GM13977 (cell line): ENCODE data around the gene TMEM178A.

Source experiments
- DNase-seq: peaks from one replicate; pipeline ENCODE4 v3.0.0; 2012; ENCODE audit warnings: low spot score
- CTCF ChIP-seq: IDR thresholded peaks from 2 replicates; pipeline ENCODE4 v1.5.1; 2012; ENCODE audit warnings: mild to moderate bottlenecking, control low read depth; ENCODE audit not compliant: insufficient read depth; ENCODE audit errors: extremely low read depth, missing control alignments
- in situ Hi-C: fragments of 300-500 bp; cut with MboI; formaldehyde crosslinking; loops from one replicate; pipeline ENCODE4 v1.12.0; 2022; ENCODE audit warnings: low sequenced_read_pairs, low pct_unique_long_range_greater_than_20kb, mixed read lengths, inconsistent platforms; ENCODE audit not compliant: unreplicated experiment

Gene TMEM178A

GRCh38 chr2:39665811-39666490 is at the start of gene TMEM178A:
Gene TMEM178A, plus strand, starts transcription at chr2:39665917. Its CDS starts 58 bp downstream, at chr2:39665975.
- no peak for TF ChIP-seq CTCF
- peak; percentile 58 for DNase-seq
- in situ Hi-C loops, result no loop called here

GRCh38 chr2:39618236-39618635 is 47.5 kb upstream of the TMEM178A start:
- no peak for DNase-seq
- TF ChIP-seq CTCF, result no peak
- in situ Hi-C loops, result no loop called here

GRCh38 chr2:39618736-39619135 is 47.0 kb upstream of the TMEM178A start:
- no peak for DNase-seq
- in situ Hi-C loops, result no loop called here
- no peak for TF ChIP-seq CTCF

GRCh38 chr2:39620067-39620466 is 45.6 kb upstream of the TMEM178A start:
- TF ChIP-seq CTCF, result no peak
- no peak for DNase-seq
- in situ Hi-C loops, result no loop called here

- TF ChIP-seq CTCF, result no peak
- DNase-seq, result no peak
- in situ Hi-C loops, result no loop called here
These were observed 44.1 kb upstream of the TMEM178A start for GRCh38 chr2:39621596-39621995.

GRCh38 chr2:39622860-39623259 is 42.9 kb upstream of the TMEM178A start:
- in situ Hi-C loops, result no loop called here
- no peak for TF ChIP-seq CTCF
- DNase-seq, result no peak
